CD4-positive, alpha-beta T cell treated with Interferon alpha-2 for 1 hour (primary cell): ENCODE results near the gene SPATC1L.
"Not testable (repeated sequence)": the region's sequence is repeated elsewhere in the genome, so short reads cannot be mapped to it uniquely, and the experiment has no call there.

Source experiments
- DNase-seq, 2 donors: peaks; one replicate each; pipeline ENCODE4 v3.0.0-alpha.2; 2020 to 2022

The SPATC1L gene

GRCh38 chr21:46183910-46184624 lies at the start of gene SPATC1L:
Gene SPATC1L (minus strand): TSS chr21:46184459. CDS start chr21:46182816, 1,643 bp downstream.
- peak in 1 of 2 donors; percentile 50 for DNase-seq

- DNase-seq, result no peak
Measured at GRCh38 chr21:46229923-46230260, 45.6 kb upstream of the SPATC1L start.

GRCh38 chr21:46229133-46229922 lies 45.1 kb upstream of the SPATC1L start:
- peak in 1 of 2 donors; percentile 9 for DNase-seq

GRCh38 chr21:46228345-46229051 lies 44.2 kb upstream of the SPATC1L start, which contains the start of gene LSS:
Gene LSS (minus strand): TSS chr21:46228774. CDS start chr21:46228745, 29 bp downstream.
- DNase-seq, result peak; percentile 99

DNA sequence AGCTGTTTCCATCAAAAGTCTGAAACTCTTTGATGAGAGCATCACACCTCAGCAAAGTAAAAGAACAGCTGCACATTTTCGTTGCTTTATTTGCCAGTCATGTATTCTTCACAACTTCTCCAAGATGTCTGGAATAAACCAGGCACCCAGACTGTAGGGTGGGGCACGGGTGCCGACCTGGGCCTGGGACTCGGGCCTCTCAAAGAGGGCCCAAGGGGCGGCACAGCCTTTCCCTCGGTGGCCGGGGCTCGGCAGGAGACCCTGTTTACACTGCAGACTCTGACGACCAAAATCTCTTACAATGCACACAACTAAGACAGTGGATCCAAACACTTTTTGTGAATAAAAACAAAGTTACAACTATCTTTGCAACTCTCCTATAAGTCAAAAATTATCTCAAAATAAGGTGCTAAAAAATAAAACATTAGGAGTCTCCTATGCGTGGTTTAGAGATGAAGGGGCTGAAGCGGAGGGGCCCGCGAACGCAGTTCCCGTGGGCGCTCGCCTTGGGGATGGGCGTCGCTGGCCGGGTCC lies 43.6 kb upstream of the SPATC1L start:
- DNase-seq, result no peak

GRCh38 chr21:46226920-46227599 lies 42.8 kb upstream of the SPATC1L start:
- no peak for DNase-seq

DNA sequence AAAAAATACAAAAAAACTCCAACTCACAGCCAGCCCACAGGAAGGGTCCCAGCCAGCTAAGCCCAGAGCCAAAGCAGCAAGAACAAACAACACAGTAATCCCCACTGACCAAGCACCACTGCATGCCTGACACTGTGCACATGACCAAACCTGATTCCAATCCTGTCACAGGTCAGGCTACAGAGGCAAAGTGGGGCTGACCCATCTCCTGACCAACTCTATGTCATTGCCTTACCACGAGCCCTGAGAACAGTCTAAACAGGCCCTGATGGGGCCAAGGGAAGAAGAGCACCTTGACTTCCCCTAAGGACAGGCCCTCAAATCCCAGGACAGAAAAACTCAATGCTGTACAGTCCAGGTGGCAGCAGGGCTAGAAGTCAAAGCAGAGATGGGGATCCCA lies 41.9 kb upstream of the SPATC1L start:
- no peak for DNase-seq

DNA sequence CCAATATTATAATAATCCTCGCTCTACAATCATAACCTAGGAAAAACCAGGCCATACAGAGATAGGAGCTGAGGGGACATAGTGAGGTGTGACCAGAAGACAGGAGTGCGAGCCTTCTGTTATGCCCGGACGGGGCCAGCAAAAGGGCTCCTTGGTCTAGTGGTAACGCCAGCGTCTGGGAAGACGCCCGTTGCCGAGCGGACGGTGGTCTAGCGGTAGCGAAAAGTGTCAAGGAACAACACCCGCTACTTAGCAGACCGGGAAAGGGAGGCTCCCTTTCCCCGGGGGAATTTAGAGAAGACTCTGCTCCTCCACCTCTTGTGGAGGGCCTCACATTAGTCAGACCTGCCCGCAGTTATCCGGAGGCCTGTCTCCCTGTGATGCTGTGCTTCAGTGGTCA lies 39.4 kb upstream of the SPATC1L start:
- DNase-seq, result not testable (repeated sequence)

GRCh38 chr21:46223217-46223616 lies 39.0 kb upstream of the SPATC1L start:
- no peak for DNase-seq

DNA sequence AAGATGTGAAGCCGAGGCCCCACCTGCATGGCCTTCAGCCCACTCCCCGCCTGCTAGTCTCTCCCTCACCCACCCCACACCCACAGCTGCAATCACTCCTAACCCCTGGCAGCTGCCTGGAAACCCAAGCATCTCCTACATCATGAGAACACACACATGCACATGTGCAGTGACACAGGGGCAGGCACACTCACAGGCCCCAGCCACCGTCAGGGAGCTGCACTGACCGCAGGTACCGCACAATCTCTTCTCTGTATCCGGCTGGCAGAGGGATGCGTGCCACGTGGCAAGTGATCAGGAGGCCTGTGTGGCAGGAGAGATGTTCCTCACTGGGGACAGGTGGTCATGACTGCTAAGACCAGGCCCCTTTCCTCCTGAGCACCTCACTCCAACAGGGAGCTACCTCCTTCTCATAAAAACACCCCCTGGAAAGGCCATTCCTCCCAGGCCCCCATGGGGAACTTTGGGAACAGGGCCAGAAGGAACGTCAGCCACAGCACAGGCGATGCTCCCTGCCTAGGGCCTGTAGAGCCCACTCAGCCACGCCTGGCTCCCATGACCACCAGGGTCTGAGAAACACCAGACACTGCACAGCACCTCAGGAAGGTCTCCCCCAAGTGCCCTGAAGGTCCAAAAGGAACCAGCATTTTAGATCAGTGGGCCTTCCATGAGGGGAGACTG lies 38.3 kb upstream of the SPATC1L start:
- DNase-seq, result no peak

- no peak for DNase-seq
Measured at GRCh38 chr21:46221664-46222435, 37.6 kb upstream of the SPATC1L start.

- no peak for DNase-seq
Measured at GRCh38 chr21:46220847-46221246, 36.6 kb upstream of the SPATC1L start.

- DNase-seq, result no peak
Measured at GRCh38 chr21:46220275-46220810, 36.1 kb upstream of the SPATC1L start.

DNA sequence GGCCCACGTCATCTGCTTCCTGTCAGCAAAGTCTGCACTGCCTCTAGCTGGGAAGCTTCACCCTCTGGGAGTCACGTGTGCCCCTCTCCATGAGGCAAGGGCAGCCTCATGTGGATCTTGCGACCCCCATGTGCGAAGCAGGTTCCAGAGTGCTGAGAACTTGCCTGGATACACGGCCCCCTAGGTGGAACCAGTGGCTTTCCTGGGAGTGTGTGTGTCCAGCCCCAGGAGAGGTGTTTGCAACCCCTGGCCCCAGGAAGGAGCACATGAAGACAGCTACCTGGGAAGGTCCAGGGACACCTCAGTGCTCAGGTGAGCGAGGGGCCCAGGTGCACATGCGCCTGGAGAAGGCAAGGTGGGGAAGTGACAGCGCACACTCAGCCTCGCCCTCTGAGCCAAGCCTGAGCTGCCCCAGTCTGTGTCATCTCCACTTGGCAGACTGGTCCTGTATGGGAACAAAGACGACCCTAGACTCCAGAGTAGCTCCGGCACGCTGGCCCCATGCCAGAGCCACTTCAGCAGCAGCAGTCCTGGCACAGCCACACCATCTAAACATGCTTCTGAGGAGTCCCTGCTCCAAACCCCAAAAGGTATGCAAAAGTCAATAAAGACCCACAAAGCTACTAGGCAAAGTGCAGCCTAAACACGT lies 35.5 kb upstream of the SPATC1L start:
- no peak for DNase-seq

DNA sequence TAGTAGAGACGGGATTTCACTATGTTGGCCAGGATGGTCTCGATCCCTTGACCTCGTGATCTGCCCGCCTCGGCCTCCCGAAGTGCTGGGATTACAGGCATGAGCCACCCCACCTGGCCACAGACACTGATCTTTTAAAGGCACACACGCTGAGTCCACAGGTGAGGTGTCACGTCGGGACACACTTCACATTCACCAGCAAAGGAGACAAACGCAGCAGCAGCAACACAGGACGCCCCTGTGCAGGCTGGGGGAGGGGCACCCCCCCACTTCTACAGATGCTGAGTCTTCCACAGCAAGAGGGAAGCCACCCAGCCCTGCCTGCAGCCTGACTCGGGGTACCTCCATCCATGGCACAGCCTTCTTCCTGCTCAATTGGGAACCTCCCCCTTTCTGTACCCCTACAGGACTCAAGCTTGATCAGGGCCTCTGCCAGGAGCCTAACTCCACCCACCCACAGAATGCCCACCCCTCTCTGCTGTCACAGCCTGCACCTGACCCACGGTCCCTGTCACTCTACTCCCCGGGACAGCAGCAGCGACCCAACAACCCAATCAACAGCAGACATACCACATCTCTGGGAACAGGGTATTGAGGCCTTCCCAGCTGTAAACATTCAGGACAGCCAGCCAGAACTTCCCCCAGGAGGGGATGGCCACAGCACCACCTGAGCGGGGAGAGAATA lies 34.8 kb upstream of the SPATC1L start:
- no peak for DNase-seq

DNA sequence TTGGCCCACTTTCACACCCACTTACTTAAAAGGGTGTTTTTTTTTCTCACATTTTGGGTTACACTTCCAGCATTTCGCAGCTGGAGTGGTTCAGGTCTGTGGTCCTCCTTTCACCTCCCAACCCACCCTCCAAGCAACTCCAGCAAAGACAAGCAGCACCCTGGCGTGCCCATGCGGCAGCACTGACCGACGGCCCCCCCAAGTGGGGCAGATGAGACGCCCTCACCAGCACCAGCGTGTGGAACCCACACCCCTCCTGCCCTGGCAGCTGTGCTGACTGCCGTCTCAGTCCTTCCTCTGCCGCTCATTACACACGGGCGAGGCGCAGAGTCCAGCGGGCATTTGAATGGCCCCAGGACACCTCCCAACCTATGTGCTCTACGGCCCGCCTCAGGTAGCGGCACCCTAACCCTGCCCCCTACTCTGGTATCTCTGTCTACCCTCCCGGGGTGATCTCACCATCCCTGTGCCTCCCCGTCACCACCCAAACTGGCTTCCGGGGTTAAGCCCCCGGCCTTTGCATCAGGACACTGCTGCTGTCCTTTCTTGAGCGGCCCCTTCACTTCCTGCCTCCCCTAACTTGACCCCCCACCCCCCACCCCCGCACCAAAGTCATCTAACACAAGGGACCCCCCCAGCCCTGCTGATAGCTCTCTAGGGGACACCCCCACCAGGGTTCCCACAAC lies 33.4 kb upstream of the SPATC1L start:
- DNase-seq, result no peak

GRCh38 chr21:46216132-46216747 lies 32.0 kb upstream of the SPATC1L start:
- DNase-seq, result no peak

DNA sequence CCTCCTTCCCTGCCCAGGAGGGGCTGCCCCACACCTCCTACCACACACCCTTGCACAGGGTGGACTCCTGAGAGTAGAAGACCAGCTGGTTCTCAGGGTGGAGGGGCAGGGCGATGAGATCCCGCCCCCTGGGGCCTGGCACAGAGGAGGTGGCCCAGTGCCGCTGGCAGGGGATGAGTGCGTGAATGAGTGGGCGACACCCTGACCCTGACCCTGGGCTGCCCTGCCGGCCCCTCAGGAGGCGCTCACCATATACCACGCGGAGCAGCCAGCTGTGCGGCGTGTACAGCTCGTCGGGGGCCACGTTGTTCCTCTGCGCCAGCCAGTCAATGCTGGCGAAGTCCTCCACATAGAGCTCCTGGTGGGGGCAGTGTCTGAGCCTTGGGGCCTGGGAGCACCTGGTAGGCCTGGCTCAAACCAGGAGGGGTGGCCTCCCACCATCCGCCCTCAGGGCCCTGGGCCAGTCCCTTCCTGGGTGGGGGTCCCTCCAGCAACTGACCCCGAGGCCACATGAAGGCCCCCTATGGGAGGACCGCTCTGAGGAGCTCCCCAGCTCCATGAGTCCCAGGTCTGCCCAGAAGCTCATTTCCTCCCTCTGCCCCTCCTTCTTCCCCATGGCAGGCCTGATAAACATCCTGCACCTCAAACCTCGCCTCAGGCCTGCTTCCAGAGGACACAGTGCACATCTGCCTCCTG lies 31.3 kb upstream of the SPATC1L start:
- DNase-seq, result no peak
